Neuronal stem cell (in vitro differentiated cells): ENCODE results near the gene PIK3CD.
"Not testable (repeated sequence)": the region's sequence is repeated elsewhere in the genome, so short reads cannot be mapped to it uniquely, and the experiment has no call there.

Experiments
- DNase-seq: peaks from one replicate; pipeline ENCODE4 v3.0.0-alpha.2; 2013; ENCODE audit warnings: low spot score
- H2AFZ ChIP-seq: one replicate; pipeline ENCODE4 v1.6.1; 2013; ENCODE audit warnings: mild to moderate bottlenecking, low read length, inconsistent platforms
- H2AK5ac ChIP-seq: 2 replicates; pipeline ENCODE4 v1.6.1; 2013; ENCODE audit warnings: low read depth, mild to moderate bottlenecking, inconsistent platforms, low read length, moderate library complexity, mixed read lengths
- H2BK120ac ChIP-seq: 2 replicates; pipeline ENCODE4 v1.6.1; 2013; ENCODE audit warnings: low read depth, mild to moderate bottlenecking, inconsistent platforms, low read length, moderate library complexity, mixed read lengths
- H2BK12ac ChIP-seq: one replicate; pipeline ENCODE4 v1.6.1; 2013; ENCODE audit warnings: low read length, inconsistent platforms
- H2BK15ac ChIP-seq: 2 replicates; pipeline ENCODE4 v1.6.1; 2013; ENCODE audit warnings: mild to moderate bottlenecking, low read length, inconsistent platforms, mixed read lengths
- H2BK5ac ChIP-seq: one replicate; pipeline ENCODE4 v1.6.1; 2013; ENCODE audit warnings: inconsistent platforms, mild to moderate bottlenecking, low read length, moderate library complexity
- H3K14ac ChIP-seq: one replicate; pipeline ENCODE4 v1.6.1; 2013; ENCODE audit warnings: low read length, inconsistent platforms
- H3K18ac ChIP-seq: 2 replicates; pipeline ENCODE4 v1.6.1; 2013; ENCODE audit warnings: low read length, inconsistent platforms
- H3K23ac ChIP-seq: 2 replicates; pipeline ENCODE4 v1.6.1; 2013; ENCODE audit warnings: low read depth, mild to moderate bottlenecking, mixed read lengths, low read length, inconsistent platforms; ENCODE audit not compliant: poor library complexity
- H3K27ac ChIP-seq: replicated peaks from 3 replicates; pipeline ENCODE4 v1.5.1; 2013; ENCODE audit warnings: low read length, inconsistent platforms
- H3K27me3 ChIP-seq, 3 experiments: 2 replicates each; pipeline ENCODE4 v1.6.1; 2013; ENCODE audit warnings: low read length in 3 of 3, mild to moderate bottlenecking in 2 of 3, inconsistent platforms in 1 of 3, low read depth in 1 of 3, mixed read lengths in 1 of 3, moderate library complexity in 1 of 3; ENCODE audit not compliant: control insufficient read depth in 3 of 3, insufficient read depth in 3 of 3
- H3K36me3 ChIP-seq, 2 donors: replicated peaks in 1 of 2; 2 replicates each; pipeline ENCODE4 v1.6.1; 2013; ENCODE audit warnings: low read length in 2 of 2; ENCODE audit not compliant: control insufficient read depth in 2 of 2, insufficient read depth in 2 of 2
- H3K4ac ChIP-seq: 2 replicates; pipeline ENCODE4 v1.6.1; 2013; ENCODE audit warnings: inconsistent platforms, mild to moderate bottlenecking, low read length, moderate library complexity
- H3K4me1 ChIP-seq, 2 donors: 1 replicate in 1 of 2; 2 replicates in 1 of 2; pipeline ENCODE4 v1.6.1; 2013; ENCODE audit warnings: low read length in 2 of 2, low read depth in 1 of 2; ENCODE audit not compliant: control insufficient read depth in 2 of 2, insufficient read depth in 1 of 2
- H3K4me2 ChIP-seq: one replicate; pipeline ENCODE4 v1.6.1; 2013; ENCODE audit warnings: mild to moderate bottlenecking, low read length, inconsistent platforms; ENCODE audit not compliant: insufficient read depth, poor library complexity, severe bottlenecking
- H3K4me3 ChIP-seq, 2 donors: 2 replicates each; pipeline ENCODE4 v1.5.1; 2013; ENCODE audit warnings: low read length in 2 of 2, mild to moderate bottlenecking in 2 of 2, inconsistent platforms in 1 of 2, moderate library complexity in 1 of 2
- H3K79me1 ChIP-seq: one replicate; pipeline ENCODE4 v1.6.1; 2013; ENCODE audit warnings: low read depth, mild to moderate bottlenecking, inconsistent platforms, low read length, moderate library complexity
- H3K9ac ChIP-seq: one replicate; pipeline ENCODE4 v1.6.1; 2013; ENCODE audit warnings: mild to moderate bottlenecking, low read depth, low read length, inconsistent platforms; ENCODE audit not compliant: poor library complexity
- H3K9me3 ChIP-seq, 2 donors: replicated peaks in 1 of 2; 2 replicates each; pipeline versions ENCODE3 to v1.6.1; 2013; ENCODE audit warnings: low read length in 2 of 2, mild to moderate bottlenecking in 2 of 2, inconsistent platforms in 1 of 2, low read depth in 1 of 2, mixed read lengths in 1 of 2, moderate library complexity in 1 of 2; ENCODE audit not compliant: control insufficient read depth in 2 of 2, insufficient read depth in 1 of 2
- H4K8ac ChIP-seq: one replicate; pipeline ENCODE4 v1.6.1; 2013; ENCODE audit warnings: low read depth, mild to moderate bottlenecking, inconsistent platforms, low read length, moderate library complexity
- H4K91ac ChIP-seq: one replicate; pipeline ENCODE4 v1.6.1; 2013; ENCODE audit warnings: low read length, low read depth, mild to moderate bottlenecking, inconsistent platforms; ENCODE audit not compliant: poor library complexity
- WGBS, 2 donors: extraction: QIAGEN DNeasy Blood & Tissue Kit; methylation state at CpG; one replicate each; pipeline ENCODE4 v1.1.7; 2013; ENCODE audit warnings: missing lambda C conversion rate in 2 of 2, mixed read lengths in 1 of 2; ENCODE audit not compliant: insufficient read length in 2 of 2, insufficient replicate concordance in 1 of 2; ENCODE audit errors: extremely low coverage in 2 of 2; 5-methylcytosine and 5-hydroxymethylcytosine counted together

PIK3CD gene

DNA sequence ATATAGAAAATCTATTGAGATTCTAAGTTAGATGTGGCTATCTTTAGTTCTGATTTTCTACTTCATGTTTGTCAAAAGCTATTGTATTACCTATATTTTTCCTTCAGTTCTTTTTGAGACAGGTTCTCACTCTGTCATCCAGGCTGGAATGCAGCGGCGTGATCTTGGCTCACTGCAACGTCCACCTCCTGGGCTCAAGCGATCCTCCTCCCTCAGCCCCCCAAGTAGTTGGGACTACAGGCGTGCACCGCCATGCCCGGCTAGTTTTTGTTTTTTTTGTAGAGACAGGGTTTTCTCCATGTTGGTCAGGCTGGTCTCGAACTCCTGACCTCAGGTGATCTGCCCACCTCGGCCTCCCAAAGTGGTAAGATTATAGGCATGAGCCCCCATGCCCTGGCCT is 96.9 kb downstream of the PIK3CD start:
- H2BK15ac ChIP-seq, H3K14ac ChIP-seq, H3K4me2 ChIP-seq, H3K18ac ChIP-seq, H2BK12ac ChIP-seq, H3K27me3 ChIP-seq, DNase-seq, H3K4me1 ChIP-seq, H2BK120ac ChIP-seq, H4K91ac ChIP-seq, H3K9ac ChIP-seq, H3K4me3 ChIP-seq, H3K4ac ChIP-seq, H3K27ac ChIP-seq, H2BK5ac ChIP-seq, H3K23ac ChIP-seq, H4K8ac ChIP-seq, H2AFZ ChIP-seq, H3K9me3 ChIP-seq, H3K79me1 ChIP-seq, H2AK5ac ChIP-seq: not testable (repeated sequence)
- peaks cover 45 to 92% of the 10 kb centered on the region in 2 donors for H3K36me3 ChIP-seq
- no CpG with 5 or more reads among the region's 9 CpGs for WGBS, 2 donors

GRCh38 chr1:9749361-9749760 is 97.8 kb downstream of the PIK3CD start:
- Histone ChIP-seq H2BK15ac (no peak overlapping the region), H3K23ac (no peak overlapping the region), H2AFZ (no peak overlapping the region), H3K79me1 (peaks cover 1% of the 10 kb centered on the region), H3K9ac (no peak overlapping the region), H4K91ac (no peak overlapping the region), H3K18ac (no peak overlapping the region), H3K14ac (no peak overlapping the region), H2BK120ac (no peak overlapping the region), H3K4ac (no peak overlapping the region), H2AK5ac (no peak overlapping the region), H3K4me3 (no peak overlapping the region), H3K27me3 (no peaks in the 10 kb centered on the region), H3K36me3 (peaks cover 38 to 92% of the 10 kb centered on the region in 2 donors), H2BK5ac (no peak overlapping the region), H4K8ac (no peak overlapping the region), H3K27ac (no peak overlapping the region), H3K4me2 (no peak overlapping the region), H2BK12ac (no peak overlapping the region), H3K4me1 (no peaks in the 10 kb centered on the region), H3K9me3 (peaks cover 0 to under 1% of the 10 kb centered on the region in 2 donors)
- DNase-seq: no peak
- no CpG with 5 or more reads among the region's 14 CpGs for WGBS, 2 donors

DNA sequence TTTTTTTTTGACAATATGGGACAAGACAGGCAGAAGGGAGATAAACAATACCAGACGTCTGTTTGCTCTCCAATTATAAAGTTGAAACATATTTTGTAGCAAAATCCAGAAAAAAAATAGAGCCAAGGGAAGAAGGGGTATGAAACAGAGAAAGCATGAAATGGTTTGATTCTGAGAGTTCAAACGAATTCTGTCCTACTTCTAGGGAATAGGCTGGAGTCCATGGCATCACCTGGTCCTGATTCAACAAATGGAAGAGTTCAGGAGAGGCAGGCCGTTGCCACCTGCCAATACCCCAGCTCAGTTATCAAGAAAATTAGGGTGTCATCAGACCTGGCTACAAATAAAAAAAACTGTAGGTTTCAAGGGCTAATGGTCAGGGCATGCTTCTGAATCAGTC is 100.4 kb downstream of the PIK3CD start:
- peaks cover 30 to 76% of the 10 kb centered on the region in 2 donors for H3K36me3 ChIP-seq
- no peak overlapping the region for H3K9ac ChIP-seq
- H2AFZ ChIP-seq: no peak overlapping the region
- no peak overlapping the region for H4K8ac ChIP-seq
- H4K91ac ChIP-seq: no peak overlapping the region
- H3K18ac ChIP-seq: no peak overlapping the region
- no peaks in the 10 kb centered on the region for H3K27me3 ChIP-seq
- no peaks in the 10 kb centered on the region for H3K9me3 ChIP-seq
- no peak for DNase-seq
- no peak overlapping the region for H3K23ac ChIP-seq
- H3K4me2 ChIP-seq: no peak overlapping the region
- WGBS, 2 donors: no CpG with 5 or more reads among the region's 3 CpGs
- no peak overlapping the region for H3K4ac ChIP-seq
- H3K4me1 ChIP-seq: peaks cover 0 to 2% of the 10 kb centered on the region in 2 donors
- no peak overlapping the region for H3K27ac ChIP-seq
- H2AK5ac ChIP-seq: no peak overlapping the region
- H3K14ac ChIP-seq: no peak overlapping the region
- H3K4me3 ChIP-seq: no peak overlapping the region
- H2BK120ac ChIP-seq: no peak overlapping the region
- no peak overlapping the region for H2BK5ac ChIP-seq
- no peak overlapping the region for H2BK15ac ChIP-seq
- H3K79me1 ChIP-seq: no peaks in the 10 kb centered on the region
- H2BK12ac ChIP-seq: no peak overlapping the region

- Histone ChIP-seq H3K4me1 (peaks cover 0 to 2% of the 10 kb centered on the region in 2 donors), H3K27me3 (no peaks in the 10 kb centered on the region), H2BK12ac (no peak overlapping the region), H3K27ac (no peak overlapping the region), H3K4me3 (no peak overlapping the region), H3K4ac (no peak overlapping the region), H3K23ac (no peak overlapping the region), H3K4me2 (no peak overlapping the region), H4K91ac (no peak overlapping the region), H2BK120ac (no peak overlapping the region), H3K9me3 (peaks cover 0 to 3% of the 10 kb centered on the region in 2 donors), H3K18ac (no peak overlapping the region), H2BK5ac (no peak overlapping the region), H2AK5ac (no peak overlapping the region), H2AFZ (no peak overlapping the region), H3K9ac (no peak overlapping the region), H2BK15ac (no peak overlapping the region), H3K79me1 (no peaks in the 10 kb centered on the region), H4K8ac (no peak overlapping the region), H3K36me3 (peaks cover 30 to 68% of the 10 kb centered on the region in 2 donors), H3K14ac (no peak overlapping the region)
- DNase-seq: no peak
- no CpG with 5 or more reads among the region's 12 CpGs for WGBS, 2 donors
Measured at GRCh38 chr1:9753121-9753531, 101.6 kb downstream of the PIK3CD start.
